ENCODE measurements around the gene ZNF574. TPM values are rescaled to one million over a fixed set of nuclear protein-coding genes. Genes with fewer than 3 reads are reported as not detected.

Gene ZNF574
- total RNA-seq, 4 donors from 2014 or later = 16.0 to 22.8 (median 21.1) TPM

DNA sequence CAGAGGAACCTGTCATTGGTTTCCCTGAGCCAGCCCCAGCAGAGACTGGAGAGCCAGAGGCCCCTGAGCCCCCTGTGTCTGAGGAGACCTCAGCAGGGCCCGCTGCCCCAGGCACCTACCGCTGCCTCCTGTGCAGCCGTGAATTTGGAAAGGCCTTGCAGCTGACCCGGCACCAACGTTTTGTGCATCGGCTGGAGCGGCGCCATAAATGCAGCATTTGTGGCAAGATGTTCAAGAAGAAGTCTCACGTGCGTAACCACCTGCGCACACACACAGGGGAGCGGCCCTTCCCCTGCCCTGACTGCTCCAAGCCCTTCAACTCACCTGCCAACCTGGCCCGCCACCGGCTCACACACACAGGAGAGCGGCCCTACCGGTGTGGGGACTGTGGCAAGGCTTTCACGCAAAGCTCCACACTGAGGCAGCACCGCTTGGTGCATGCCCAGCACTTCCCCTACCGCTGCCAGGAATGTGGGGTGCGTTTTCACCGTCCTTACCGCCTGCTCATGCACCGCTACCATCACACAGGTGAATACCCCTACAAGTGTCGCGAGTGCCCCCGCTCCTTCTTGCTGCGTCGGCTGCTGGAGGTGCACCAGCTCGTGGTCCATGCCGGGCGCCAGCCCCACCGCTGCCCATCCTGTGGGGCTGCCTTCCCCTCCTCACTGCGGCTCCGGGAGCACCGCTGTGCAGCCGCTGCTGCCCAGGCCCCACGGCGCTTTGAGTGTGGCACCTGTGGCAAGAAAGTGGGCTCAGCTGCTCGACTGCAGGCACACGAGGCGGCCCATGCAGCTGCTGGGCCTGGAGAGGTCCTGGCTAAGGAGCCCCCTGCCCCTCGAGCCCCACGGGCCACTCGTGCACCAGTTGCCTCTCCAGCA is 4.2 kb downstream of the ZNF574 start:
- H3K4me3 ChIP-seq (replicated peaks in 1 of 3) = no peak overlapping the region
- H3K27ac ChIP-seq = no peak overlapping the region
- no peaks in the 10 kb centered on the region for H3K27me3 ChIP-seq
- no peaks in the 10 kb centered on the region for H3K9me3 ChIP-seq
- no peak for DNase-seq
- intact Hi-C loops (cut with DNase I) = no loop called here
- 96% methylated on average over 27 to 32 of the region's 44 CpGs for WGBS, 2 donors
- peaks cover 10 to 15% of the 10 kb centered on the region in 2 donors for H3K4me1 ChIP-seq
- TF ChIP-seq, protein P1, sequence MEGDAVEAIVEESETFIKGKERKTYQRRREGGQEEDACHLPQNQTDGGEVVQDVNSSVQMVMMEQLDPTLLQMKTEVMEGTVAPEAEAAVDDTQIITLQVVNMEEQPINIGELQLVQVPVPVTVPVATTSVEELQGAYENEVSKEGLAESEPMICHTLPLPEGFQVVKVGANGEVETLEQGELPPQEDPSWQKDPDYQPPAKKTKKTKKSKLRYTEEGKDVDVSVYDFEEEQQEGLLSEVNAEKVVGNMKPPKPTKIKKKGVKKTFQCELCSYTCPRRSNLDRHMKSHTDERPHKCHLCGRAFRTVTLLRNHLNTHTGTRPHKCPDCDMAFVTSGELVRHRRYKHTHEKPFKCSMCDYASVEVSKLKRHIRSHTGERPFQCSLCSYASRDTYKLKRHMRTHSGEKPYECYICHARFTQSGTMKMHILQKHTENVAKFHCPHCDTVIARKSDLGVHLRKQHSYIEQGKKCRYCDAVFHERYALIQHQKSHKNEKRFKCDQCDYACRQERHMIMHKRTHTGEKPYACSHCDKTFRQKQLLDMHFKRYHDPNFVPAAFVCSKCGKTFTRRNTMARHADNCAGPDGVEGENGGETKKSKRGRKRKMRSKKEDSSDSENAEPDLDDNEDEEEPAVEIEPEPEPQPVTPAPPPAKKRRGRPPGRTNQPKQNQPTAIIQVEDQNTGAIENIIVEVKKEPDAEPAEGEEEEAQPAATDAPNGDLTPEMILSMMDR (IDR thresholded peaks at IDR 0.05) = no peak
- TF ChIP-seq POLR2A (IDR thresholded peaks at IDR 0.05) = no peak
- peaks cover 32 to 36% of the 10 kb centered on the region in 2 donors for H3K36me3 ChIP-seq

DNA sequence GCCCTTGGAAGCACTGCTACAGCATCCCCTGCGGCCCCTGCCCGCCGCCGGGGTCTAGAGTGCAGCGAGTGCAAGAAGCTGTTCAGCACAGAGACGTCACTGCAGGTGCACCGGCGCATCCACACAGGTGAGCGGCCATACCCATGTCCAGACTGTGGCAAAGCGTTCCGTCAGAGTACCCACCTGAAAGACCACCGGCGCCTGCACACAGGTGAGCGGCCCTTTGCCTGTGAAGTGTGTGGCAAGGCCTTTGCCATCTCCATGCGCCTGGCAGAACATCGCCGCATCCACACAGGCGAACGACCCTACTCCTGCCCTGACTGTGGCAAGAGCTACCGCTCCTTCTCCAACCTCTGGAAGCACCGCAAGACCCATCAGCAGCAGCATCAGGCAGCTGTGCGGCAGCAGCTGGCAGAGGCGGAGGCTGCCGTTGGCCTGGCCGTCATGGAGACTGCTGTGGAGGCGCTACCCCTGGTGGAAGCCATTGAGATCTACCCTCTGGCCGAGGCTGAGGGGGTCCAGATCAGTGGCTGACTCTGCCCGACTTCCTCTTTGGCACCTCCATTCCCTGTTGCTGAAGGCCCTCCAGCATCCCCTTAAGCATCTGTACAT is 4.9 kb downstream of the ZNF574 start:
- WGBS, 2 donors = 95% methylated on average over 6 to 15 of the region's 28 CpGs
- no peak for DNase-seq
- Histone ChIP-seq H3K4me1 (peaks cover 10 to 14% of the 10 kb centered on the region in 2 donors), H3K27ac (no peak overlapping the region), H3K9me3 (no peaks in the 10 kb centered on the region), H3K27me3 (no peaks in the 10 kb centered on the region), H3K36me3 (peaks cover 32 to 36% of the 10 kb centered on the region in 2 donors), H3K4me3 (replicated peaks in 1 of 3) (no peak overlapping the region)
- intact Hi-C loops (cut with DNase I) = no loop called here
- TF ChIP-seq POLR2A (IDR thresholded peaks at IDR 0.05) = no peak
- TF ChIP-seq, protein P1 (IDR thresholded peaks at IDR 0.05) = no peak

DNA sequence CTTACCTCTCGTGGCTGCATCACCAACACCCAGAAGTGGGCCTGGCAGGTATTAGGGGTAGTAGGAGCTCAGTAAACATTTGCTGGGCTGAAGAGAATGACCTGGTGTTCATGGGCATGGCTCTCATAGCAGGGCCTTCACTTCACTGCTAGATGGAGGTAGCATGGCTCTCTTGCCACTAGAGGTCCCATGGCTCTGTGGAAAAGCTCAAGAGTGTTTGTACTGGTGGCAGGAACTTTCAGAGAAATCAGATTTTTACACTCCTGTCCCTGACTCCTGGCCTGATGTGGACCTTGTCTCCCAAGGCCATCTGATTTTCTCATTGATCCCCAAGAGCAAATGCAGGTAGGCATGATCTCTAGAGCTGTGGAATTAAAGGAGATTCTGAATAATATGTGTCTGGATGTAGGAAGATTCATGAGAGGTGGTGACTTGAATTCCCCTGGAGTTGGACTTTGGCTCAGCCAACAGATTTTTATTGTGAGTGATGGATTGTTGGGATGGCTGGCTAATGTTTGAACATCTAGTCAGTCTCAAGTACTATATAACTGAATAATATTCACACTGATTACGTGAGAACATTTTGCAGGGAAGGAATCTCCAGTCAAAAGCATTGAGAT is 5.7 kb downstream of the ZNF574 start:
- no peak for TF ChIP-seq POLR2A (IDR thresholded peaks at IDR 0.05)
- TF ChIP-seq, protein P1 (IDR thresholded peaks at IDR 0.05) = peak in 3 of 6 experiments; percentile 11 to 32 (median 20)
- peaks cover 32 to 36% of the 10 kb centered on the region in 2 donors for H3K36me3 ChIP-seq
- 82 to 91% methylated on average over 2 of the region's 2 CpGs for WGBS, 2 donors

DNA sequence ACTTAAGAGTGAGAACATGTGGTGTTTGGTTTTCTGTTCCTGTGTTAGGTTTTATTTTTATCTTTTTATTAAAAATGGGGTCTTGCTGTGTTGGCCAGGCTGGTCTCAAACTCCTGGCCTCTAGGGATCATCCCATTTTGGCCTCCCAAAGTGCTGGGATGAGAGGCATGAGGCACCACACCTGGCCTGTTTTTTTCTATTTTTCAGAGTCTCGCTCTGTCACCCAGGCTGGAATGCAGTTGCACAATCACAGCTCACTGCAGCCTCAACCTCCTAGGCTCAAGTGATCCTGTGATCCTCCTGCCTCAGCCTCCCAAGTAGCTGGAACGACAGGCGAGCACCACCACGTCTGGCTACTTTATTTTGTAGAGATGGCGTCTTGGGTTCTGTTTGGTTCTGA is 7.6 kb downstream of the ZNF574 start:
- Histone ChIP-seq H3K9me3 (no peaks in the 10 kb centered on the region), H3K36me3 (peaks cover 32 to 34% of the 10 kb centered on the region in 2 donors), H3K4me3 (replicated peaks in 1 of 3) (no peak overlapping the region), H3K4me1 (no peaks in the 10 kb centered on the region), H3K27me3 (no peaks in the 10 kb centered on the region), H3K27ac (no peak overlapping the region)
- no peak for TF ChIP-seq POLR2A (IDR thresholded peaks at IDR 0.05)
- TF ChIP-seq, protein P1 (IDR thresholded peaks at IDR 0.05) = no peak
- intact Hi-C loops (cut with DNase I) = no loop called here
- 94 to 97% methylated on average over 5 of the region's 5 CpGs for WGBS, 2 donors
- DNase-seq = no peak

More for the DNA sequence above, 5.7 kb downstream of the ZNF574 start:
- no peaks in the 10 kb centered on the region for H3K9me3 ChIP-seq
- no peak for DNase-seq
- H3K4me1 ChIP-seq = peaks cover 10 to 11% of the 10 kb centered on the region in 2 donors
- no peaks in the 10 kb centered on the region for H3K27me3 ChIP-seq
- intact Hi-C loops (cut with DNase I) = no loop called here
- H3K27ac ChIP-seq = no peak overlapping the region
- no peak overlapping the region for H3K4me3 ChIP-seq (replicated peaks in 1 of 3)
